Measurements from ENCODE around the gene LRRC47.

LRRC47 gene

DNA sequence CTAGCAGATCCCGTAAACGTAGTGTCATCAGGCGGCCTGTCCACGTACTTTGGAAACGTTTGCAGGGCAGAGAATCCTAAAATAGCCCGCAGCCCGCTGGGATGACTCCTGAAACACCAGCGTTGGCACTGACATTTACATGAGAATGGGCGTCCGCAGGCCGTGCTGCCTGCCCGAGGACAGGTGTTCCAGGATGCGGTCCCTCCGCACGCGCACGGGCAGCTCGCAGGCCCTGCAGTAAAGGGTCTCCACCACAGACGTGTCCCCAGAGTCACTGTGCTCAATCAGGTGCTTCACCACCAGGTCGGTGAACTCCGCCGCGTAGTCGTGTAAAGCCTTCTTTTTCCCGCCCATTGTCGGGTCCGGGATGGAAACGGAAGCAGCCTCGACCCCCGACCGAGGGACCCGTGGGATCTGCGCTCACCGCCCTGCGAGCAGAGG, 49.9 kb downstream of the LRRC47 start:
- DNase-seq: no peak

DNA sequence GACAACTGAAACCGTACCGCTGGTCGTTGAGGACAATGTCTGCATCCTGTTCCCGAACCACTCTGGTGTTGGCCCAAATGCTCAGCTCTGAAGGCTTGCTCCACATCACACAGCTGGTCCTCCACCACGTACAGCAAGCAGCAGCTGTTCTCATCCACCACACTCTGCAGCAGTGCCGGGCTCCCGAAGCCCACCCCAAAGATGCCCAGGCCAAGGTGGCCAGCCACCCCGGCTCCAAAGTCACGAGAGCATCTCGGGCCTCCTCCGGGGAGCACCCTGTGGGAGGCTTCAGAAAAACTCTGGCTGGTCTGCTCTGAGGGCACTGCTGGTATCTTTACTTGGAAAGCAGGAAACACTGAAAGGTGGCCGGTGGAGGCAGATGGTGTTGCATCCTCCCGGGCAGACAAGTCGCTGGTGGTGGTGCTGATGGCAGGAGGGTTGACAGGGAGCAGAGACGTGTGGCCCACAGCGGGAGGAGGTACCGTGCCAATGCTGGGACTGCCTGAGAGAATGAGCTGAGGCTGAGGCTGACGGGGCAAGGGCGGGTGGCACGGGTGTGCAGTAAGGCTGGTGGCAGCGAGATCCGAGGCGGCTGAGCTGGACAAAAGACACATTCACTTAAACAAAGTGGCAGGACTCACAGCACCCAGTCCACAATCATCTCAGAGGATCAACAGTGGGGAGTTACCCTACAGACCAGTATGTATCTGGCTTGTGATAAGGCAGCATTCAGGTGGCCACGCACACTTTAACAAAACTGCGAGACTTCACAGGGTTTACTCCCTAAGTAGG, 50.5 kb downstream of the LRRC47 start:
- DNase-seq: no peak

DNA sequence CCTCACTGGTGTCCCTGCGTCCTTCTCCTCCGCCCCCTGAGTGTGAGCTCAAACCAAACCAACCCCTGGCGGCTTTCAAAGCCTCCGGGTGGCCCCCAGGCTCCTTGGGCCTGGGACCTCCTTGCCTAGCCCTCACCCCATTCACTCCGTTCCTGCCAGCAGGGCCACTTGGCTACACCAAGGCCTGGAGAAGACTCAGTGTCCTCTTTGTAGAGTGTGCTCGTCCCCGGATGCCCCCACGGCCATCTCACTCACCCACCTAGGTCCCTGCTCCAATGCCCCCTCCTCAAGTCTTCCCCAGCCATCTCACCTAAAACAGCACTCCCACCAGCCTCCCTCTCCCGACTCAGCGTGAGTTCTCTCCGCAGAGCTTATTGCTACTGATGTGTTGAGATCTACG, 51.2 kb downstream of the LRRC47 start:
- DNase-seq: no peak

DNA sequence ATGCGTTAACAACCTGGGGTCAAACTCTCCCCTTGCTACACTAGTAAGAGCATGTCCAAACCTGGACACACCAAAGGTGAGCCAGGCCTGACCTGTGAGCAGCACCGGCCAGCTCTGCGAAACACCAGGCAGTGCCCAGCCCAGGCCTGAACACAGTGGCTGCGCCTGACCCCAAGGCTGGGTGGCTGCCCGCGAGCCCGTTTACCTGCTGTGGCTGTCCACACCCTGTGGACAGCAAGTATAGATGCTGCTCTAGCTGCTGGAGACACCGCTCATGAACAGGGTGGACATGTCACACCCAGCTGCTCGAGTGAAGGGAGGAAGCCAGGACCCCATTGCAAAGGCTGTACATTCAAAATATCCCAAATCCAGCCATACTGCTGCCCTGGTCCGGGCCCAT, 51.7 kb downstream of the LRRC47 start:
- no peak for DNase-seq

DNA sequence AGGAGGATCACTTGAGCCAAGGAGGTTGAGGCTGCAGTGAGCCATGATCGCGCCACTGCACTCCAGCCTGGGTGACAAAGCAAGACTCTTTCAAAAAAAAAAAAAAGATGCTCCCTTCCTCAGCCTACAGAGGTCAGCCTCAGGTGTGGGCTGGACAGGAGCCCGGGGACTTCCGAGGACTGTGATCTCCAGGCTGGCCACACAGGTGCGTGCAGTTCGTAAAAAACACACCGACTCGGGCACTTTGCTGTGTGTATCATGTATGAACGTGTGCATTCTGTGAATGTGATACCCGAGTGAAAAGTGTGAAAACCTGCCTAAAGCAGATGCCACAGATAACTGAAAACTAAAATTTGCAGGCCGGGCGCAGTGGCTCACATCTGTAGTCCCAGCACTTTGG, 52.5 kb downstream of the LRRC47 start:
- DNase-seq: no peak

DNA sequence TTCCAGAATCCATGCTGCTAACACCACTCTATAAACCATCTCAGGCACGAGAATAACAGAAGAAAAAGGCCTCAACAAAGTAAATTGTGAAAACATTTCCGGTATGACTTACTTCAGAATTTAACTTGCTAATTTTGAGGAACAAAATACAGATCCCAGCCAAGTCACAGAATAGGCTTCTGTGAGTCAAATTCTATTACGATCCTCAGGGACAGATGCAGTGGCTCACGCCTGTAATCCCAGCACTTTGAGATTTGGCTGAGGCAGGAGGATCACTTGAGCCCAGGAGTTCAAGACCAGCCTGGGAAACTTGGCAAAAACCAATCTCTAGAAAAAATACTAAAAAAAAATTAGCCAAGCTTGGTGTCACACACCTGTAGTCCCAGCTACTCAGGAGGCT, 52.9 kb downstream of the LRRC47 start:
- no peak for DNase-seq

DNA sequence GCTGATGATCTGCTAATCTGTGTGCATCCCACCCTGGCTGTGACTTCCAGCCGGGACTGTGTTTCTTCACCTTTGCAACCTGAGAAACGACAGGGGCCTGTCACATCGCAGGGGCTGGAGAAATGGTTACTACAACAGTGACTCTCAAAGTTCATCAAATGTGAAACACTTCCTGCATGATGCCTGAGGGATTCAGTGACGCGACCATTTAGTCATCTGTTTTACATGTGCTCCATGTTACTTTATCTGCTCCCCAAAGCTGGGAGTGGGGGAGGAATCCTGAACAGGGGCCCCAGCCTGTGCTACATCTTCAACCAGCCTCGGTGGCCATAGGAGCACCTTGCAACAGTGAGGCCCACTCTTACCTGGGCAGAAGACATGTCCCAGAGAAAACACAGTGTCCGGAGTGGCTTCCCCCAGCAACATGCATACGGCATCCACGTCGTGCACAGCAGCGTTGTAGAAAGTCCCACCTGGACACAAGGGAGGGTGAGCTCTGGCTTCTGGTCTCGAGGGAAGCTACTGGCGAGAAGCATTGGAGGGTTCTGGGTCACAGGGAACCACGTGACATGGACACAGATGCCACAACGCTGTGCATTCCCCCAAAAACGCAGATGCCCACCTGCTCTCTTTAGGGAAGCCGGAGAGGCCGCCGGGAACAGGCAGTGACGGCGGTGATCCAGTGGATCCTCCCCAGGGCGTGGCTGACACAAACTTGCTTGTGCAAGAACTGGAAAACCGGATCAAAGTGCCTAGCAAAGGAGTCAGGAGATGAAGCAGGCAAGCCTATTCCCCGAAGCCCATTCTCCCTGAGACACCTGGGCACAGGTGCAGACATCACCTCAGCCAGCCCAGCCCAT, 53.6 kb downstream of the LRRC47 start:
- no peak for DNase-seq

DNA sequence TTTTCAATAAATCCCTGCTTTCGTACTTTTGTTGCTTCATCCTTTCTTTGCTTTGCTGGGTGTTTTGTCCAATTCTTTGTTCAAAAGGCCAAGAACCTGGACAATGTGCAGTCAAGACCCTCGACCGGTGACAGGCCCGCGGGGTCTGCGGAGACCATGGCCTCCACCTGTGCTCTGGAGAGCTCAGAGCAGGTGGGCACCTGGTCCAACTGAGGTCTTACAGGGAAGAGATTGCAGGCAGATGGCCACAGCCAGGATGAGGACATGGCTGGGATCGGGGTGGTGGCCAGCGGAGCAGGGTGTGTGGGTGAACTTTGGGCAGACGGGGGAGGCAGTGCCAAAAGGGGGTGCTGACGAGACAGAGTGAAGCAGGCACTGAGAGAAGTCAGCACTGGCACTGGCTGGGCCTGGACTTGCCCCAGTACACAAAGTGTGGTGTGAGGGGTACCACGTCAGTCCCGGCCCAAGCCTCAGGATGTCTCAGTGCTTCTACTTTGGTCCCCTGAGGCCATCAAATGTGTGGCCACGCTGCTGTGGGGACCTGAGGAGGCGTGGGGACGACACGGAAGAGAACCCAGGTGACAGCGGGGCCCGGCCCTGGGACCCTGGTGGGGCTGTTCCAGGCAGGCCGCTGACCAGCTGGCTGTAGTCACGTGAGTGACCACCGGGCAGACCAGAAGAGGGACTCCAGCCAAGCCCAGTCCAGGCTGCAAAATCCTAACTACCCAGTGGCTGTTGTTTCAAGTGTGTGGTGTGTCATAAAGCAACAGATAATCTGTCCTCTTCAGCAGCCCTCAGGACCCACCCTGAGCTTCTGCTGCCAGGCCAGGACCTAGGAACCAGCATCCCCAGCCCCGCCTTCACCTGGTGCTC, 54.5 kb downstream of the LRRC47 start:
- no peak for DNase-seq

DNA sequence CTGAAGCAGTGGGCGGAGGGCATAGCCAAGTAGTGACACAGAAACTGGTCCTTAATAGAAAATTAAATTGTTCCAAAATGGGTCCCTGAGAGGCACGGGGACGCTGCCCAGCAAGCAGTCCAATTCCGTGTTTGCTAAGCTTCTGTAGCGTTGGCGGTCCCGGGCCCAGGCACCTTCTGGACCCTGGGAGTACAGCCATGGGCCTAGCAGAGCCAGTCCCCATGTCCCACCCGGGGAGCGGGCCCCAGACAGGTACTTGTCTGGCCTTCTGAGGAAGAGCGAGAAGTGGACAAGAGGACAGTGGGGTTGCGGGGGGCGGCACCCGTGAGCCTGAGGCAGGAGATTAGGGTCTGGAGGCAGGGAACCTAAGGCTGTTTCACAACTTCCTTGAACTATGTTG, 55.5 kb downstream of the LRRC47 start:
- no peak for DNase-seq

DNA sequence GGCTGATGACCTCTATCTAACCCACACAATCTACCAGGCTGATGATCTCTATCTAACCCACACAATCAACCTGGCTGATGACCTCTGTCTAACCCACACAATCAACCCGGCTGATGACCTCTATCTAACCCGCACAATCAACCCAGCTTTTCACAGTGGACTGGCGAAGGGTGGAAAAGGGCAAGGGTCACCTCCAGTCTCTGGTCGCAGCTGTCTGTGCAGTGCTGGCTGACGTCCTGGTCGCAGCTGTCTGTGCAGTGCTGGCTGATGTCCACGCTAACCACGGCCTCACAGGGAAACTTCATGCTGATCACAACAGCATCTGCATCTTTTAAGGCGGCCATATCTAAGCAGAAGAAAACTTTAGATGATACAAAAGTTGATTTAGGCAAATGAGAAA, 56.3 kb downstream of the LRRC47 start:
- DNase-seq: no peak

DNA sequence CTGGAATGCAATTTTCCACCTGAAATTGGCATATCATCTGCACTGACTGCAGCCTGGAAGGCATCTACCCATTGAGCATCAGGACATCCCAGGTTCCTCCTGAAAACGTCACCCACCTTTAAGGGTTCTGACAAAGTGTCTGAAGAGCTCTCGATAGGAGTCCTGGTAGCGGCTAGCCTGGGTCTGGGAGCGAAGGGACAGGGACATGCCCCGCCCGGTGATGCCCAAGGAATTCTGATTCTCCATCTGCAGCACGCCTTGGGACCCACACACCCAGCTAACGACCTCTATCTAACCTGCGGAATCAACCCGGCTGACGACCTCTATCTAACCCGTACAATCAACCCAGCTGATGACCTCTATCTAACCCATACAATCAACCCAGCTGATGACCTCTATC, 57.4 kb downstream of the LRRC47 start:
- DNase-seq: no peak

DNA sequence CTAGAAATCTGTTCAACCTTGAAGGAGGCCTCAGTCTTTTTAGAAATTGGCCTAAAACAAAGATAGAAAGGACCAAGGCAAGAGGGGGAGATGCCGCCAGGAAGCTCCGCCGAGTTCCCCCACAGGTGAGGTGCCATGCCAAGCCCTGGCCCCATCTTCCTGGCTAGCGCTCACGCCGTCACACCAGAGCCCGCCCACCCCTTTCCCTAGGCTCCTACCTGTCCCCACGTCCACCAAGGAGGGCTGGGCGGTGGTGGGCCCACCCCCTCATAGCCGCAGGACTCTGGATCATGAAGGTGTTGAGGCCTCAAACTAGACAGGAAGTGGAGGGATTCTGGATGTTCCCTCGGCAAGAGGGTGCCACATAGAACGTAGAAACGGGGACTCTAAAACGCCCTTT, 59.6 kb downstream of the LRRC47 start:
- DNase-seq: no peak

DNA sequence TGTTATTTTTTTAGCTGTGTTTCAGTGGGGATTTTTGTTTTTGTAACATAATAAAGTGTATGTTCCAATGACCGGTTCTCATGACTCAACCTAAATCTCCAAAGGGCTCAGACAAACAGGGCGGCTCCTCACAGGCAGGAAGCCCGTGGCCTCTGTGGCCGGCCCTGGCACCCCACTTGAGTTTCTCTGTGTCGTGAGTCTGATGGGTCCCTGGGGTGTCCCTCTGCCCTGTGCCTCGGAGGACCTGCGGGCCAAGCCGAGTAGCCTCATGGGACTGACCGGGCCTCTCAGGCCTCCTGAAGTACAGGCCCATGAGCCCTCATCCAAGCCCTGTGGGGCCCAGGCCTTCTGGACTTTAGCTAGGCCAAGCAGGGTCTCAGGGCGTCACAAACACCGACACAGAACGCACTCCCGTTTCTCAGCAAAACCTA, 60.2 kb downstream of the LRRC47 start:
- no peak for DNase-seq

DNA sequence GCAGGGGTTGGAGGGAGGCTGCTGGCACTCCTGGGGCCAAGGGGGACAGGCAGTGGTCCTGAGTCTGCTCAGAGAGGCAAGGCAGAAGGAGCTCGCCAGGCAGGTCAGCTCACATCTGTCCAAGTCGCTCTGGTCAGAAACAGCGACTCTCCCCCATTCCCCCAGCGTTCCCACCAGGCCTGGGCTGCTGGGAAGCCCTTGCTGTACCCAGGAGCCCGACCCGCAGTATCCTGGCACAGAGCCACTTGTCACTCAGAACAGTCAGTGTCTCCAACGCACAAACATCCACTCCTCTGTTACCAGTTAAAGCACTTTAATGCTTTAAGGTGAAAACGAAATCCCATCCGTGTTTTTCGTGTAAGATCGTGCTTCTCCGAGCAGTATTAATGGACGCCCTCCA, 60.6 kb downstream of the LRRC47 start:
- DNase-seq: no peak

DNA sequence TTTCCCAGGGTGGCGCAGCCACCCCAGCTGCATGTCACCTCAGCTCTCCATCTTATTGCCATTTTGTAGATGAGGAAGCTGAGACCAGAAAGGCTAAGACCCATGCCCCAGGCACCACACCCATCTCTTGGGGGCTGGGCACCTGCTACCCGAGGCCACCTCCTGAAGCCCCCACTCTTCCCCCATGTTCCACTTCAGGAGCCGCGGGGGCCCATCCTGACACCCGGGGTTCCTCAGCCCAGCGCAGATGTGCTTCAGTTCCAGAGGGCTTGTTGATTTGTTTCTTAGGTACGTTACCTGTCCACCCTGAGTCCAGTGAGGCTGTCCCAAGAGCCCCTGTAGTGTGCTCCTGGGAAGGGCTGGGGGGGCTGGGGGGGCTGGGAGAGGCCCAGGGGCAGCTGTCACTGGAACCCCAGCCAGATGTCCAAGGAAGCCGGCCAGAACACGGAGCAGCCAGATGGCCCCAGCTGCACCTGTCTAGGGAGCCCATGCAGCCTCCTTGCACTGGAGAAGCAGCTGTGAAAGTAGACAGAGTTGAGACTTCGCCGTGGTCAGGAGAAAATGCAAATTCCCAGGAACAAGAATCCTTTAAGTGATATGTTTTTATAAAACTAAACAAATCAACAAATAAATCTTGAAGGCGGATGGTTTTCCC, 61.1 kb downstream of the LRRC47 start:
- DNase-seq: no peak

DNA sequence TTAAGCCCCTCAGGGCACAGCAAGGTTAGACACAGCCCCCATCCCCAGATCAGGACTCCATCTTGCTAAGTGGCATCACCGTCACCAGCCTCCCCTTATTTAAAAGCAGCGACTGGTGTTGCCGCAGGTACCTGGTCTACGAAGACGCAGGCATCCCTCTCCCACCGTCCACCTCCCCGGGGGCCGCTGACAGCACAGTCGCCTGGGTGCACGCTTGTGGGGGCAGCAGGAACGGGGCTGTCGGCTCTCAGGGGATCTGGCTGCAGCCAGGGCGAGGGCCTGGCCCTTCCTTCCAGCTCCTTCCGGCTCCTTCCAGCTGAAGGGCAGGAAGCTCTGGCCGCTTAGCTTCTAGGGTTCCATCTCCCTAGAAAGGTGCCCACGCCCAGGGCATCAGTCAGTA, 61.7 kb downstream of the LRRC47 start:
- no peak for DNase-seq

DNA sequence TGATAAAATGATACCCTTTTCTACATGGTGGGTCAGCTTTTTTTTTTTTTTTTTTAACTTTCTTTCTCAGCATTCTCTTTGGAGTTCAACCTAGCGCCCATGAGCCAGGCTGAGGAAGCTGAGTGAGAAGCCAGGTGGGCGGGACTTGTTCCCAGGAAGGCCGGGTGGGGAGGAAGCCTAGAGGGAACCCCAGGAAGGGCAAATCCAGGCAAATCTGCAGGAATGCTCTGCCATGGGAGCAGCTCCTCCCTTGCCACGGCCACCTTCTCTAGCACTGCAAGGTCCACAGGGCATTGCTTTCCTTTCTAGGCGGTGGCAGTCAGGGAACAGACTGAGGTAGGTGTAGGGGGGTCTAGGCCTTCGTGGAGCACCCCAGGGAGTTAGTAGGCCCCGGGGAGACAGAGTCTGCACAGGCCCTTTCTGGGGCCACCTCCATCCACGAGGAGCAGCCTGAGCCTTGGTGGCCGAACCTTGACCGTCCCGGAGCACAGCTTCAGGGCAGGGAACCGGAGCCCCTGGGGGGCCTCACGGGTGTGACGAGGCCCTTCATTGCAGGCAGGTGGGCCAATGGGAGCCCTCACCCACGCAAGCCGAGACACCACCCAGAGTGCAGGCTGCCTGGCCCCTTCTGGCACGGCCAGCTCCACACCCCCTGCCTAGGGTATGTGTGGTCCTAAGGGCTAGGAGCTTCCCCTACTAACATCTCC, 62.3 kb downstream of the LRRC47 start:
- no peak for DNase-seq

DNA sequence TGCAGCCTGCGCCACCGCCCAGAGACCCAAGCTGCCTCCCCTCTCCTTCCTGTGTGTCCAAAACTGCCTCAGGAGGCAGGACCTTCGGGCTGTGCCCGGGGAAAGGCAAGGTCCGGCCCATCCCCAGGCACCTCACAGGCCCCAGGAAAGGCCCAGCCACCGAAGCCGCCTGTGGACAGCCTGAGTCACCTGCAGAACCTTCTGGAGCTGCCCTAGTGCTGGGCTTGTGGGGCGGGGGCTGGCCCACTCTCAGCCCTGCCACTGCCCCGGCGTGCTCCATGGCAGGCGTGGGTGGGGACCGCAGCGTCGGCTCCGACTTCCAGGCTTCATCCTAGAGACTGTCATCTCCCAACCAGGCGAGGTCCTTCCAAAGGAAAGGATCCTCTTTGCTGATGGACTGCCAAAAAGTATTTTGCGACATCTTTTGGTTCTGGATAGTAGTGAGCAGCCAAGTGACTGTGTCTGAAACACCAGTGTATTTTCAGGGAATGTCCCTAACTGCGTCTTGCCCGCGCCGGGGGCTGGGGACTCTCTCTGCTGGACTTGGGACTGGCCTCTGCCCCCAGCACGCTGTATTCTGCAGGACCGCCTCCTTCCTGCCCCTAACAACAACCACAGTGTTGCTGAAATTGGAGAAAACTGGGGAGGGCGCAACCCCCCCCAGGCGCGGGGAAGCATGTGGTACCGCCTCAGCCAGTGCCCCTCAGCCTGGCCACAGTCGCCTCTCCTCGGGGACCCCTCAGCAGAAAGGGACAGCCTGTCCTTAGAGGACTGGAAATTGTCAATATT, 63.0 kb downstream of the LRRC47 start:
- DNase-seq: no peak

DNA sequence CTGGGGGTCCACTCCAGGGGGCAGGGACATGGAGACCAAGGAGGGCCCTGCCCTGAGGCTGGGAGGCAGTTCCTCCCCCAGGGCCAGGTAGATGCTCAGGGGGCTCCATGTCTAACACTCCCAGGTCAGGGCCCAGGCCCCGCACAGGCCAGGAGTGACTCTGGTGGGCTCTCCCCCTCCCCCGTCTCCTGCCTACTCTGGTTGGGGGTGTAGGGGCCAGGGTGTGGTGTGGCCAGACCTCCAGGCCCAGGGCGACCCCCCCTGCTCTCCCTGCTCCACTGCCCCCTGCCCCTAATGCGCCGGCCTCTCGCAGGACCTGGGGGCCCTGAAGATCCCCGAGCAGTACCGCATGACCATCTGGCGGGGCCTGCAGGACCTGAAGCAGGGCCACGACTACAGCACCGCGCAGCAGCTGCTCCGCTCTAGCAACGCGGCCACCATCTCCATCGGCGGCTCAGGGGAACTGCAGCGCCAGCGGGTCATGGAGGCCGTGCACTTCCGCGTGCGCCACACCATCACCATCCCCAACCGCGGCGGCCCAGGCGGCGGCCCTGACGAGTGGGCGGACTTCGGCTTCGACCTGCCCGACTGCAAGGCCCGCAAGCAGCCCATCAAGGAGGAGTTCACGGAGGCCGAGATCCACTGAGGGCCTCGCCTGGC, 63.7 kb downstream of the LRRC47 start:
- no peak for DNase-seq

DNA sequence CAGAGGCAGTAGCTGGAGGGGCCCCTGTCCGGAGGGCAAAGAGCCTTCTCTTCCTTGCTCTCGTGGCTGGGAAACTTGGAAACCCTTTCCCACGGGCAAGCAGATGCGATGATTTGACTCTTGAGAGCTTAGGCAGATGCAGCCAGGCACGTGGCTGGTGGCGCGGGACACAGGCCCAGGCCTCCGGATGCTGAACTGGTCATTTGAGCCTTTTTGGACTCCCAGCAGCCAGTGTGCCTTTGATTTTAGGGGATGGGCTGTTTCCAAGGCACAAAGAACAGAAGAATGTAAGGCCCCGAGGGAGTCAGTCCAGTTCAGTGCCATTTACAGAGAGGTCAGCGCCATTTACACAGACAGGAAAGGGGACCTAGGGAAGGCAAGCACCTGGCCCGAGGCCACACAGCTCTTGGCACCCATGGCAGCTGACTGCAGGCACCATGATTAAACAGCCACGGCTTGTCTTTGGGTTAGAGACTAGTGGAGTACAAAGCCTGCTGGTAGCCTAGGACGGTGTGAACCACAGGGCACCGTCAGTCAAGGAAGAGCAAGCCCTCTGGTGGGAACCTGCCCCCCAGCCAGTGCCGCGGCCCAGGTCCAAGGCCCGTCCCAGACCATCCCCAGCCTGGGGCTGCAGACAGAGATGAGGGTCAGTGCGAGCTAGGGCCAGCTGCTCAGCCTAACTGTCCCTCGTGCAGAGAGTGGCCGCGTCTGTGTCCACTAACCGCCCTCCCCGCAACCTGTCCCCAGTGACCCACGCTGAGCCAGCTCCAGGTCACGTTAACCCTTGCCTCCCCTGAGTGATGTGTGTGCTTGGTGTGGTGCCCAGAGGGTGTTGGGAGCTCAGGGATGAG, 64.5 kb downstream of the LRRC47 start:
- DNase-seq: no peak
